Hepatic stellate cell (primary cell): Measurements from ENCODE around the gene GRB2.
"Not testable (repeated sequence)": the region's sequence is repeated elsewhere in the genome, so short reads cannot be mapped to it uniquely, and the experiment has no call there.

Source experiments
- DNase-seq: peaks from one replicate; pipeline ENCODE4 v3.0.0; 2011; ENCODE audit warnings: low spot score

GRB2 gene

GRCh38 chr17:75350706-75351105 lies 54.8 kb downstream of the GRB2 start:
- DNase-seq: no peak

DNA sequence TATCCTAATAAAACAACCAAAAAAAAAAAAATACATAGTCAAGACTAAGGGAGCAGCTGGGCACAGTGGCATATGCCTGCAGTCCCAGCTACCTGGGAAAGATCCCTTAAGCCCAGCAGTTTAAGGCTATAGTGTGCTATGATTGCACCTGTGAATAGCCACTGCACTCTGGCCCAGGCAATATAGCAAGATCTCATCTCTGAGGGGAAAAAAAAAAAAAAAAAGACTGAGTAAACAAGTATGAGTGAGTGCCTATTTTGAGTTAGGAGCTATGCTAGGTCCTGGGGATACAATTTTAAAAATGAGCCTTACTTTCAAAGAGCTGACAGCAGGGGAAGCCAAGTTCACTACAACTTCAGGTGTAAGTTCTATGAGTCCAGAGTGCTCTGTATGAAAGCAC lies 55.4 kb downstream of the GRB2 start:
- DNase-seq: no peak

DNA sequence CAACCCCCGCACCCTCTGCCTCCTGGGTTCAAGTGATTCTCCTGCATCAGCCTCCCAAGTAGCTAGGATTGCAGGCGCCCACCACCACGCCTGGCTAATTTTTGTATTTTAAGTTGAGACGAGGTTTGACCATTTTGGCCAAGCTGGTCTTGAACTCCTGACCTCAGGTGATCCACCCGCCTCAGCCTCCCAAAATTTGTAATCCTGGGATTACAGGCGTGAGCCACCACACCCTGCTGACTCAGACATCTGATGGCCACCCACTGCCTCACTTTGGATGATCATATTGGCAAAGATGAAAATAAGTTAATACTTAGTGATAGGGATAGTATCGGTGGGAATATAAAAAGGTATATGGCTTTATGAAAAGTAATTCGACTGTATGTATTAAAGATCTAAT lies 55.9 kb downstream of the GRB2 start:
- DNase-seq: no peak

GRCh38 chr17:75348386-75349012 lies 57.0 kb downstream of the GRB2 start:
- DNase-seq: no peak

DNA sequence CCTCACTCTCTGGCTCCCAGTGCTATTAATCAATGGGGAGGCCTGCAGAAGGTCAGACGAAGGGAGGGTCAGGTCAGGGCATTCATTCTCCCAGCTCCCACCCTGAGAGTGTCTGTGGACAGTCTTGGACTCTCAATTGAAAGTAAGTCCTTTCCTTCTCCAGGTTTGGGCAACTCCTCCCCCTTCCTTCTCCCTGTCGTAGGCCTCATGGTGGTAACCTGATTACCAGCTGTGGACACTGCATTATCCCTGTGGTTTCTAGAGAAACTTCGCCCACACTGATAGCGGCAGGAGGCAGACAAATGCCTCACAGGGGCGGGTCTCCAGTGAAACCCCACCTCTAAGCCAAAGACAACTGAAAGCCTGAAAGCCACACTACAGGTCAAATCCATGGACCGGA lies 58.6 kb downstream of the GRB2 start:
- no peak for DNase-seq

- not testable (repeated sequence) for DNase-seq
Measured at GRCh38 chr17:75346368-75346767, 59.1 kb downstream of the GRB2 start.

DNA sequence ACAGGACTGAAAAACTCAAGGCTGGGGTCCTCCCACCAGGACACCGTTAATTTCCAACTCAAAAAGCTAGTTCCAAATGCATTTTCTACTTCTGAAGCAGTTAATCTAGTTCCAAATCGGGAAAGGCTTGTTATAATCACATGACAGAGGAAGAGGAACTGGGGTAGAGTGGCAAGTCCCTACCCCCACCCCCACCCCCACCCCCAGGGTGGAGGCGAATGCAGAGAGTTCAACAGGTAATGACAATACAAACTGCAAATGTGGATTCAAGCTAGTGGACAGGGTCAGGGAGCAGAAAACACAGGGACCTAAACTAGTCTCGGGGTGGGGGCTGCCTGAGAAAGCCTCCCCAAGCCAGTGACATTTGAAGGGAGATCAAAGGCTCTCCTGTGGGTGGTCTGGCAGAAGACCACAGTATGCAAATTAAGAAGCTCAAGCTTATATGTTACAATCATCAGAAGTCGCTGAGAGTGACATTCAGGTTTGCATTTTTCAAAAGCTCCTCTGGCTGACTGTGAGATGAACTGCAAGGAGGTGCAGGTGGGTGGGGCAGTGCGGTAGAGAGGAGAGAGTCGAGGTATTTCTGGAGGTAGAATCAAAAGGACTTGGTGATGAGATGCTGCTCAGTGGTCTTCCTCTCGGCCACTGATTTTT lies 59.8 kb downstream of the GRB2 start:
- no peak for DNase-seq

DNA sequence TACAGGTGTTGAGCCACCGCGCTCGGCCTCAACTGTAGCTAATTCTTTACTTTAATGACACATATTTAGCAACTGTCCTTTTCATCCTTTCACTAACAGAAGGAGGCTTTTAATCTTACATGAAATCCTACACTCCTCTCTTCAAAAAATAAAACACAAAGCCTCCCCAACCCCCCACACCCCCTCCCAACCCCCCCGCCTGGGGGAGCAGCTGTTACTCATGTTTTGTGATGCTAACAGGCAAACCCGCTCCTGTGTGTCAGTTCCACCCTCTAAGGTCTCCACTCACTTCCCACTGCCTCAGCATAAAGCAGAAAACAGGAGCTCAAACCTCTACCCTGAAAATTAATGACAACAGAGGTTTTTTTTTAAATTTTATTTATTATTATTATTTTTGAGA lies 60.8 kb downstream of the GRB2 start:
- no peak for DNase-seq

DNA sequence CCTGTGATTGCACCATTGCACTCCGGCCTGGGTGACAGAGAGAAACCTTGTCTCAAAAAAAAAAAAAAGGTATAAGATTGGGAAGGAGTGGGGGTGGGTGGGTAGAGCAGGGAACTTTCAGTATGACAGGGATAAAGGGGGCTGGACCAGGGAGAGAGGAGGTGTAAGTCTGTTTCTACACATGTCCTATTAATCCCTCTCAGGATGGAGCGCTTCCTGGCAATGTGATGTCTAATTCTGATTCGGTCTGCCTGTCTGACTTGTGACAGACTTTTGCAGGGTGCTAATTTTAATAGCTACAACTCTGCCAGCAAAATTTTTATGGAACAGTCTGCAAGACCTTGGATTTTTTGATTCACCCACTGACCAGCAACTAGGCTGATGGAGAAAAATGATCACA lies 62.5 kb downstream of the GRB2 start:
- no peak for DNase-seq

DNA sequence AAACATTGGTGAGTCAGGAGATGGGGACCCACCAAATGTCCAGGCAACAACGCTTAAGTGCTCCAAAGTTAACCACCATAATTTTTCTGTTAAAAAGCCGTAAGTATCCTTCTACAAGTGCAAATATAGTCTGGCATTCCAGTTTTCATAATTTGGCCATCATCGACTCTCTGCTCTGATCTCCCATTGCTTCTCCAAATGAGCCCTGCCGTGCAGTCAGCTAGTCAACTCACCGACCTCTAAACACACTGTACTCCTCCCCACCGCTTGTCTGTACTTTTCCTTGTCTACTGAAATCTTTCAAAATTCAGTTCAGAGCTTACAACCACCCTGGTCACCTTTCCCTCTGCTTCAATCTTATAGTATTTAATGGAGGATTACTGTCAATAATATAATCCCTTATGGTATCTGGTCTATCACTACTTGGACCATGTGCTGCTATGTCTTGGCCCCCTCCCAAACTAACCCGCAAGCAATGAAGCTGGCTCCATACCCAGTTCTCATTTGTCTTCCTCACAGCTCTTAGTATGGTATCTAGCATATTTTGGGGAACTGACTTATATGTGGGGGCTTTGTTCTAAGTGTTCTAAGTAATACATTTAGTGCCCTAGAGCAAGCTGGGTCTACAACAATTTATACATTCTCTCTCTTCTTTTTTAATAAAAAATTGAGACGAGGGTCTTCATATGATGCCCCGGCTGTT lies 63.5 kb downstream of the GRB2 start:
- DNase-seq: no peak

DNA sequence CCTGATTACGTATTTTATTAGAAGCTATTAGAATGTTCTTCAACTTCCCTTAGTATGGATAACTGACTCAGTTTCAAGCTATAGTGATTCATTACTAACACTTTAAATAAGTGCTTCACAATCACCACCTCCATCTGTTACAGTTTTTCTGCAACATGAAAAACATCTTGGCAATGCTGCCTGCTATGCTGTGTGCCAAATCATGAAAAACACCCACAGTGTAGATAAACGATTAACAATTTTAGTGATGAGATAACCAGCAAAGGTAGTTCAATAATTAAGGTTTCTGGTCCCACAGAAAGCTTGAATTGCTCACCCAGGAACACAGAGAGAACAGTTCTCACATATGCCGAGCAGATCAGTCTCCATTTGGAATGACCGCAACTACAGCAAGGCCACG lies 64.8 kb downstream of the GRB2 start:
- no peak for DNase-seq

GRCh38 chr17:75339971-75340370 lies 65.5 kb downstream of the GRB2 start:
- DNase-seq: no peak

DNA sequence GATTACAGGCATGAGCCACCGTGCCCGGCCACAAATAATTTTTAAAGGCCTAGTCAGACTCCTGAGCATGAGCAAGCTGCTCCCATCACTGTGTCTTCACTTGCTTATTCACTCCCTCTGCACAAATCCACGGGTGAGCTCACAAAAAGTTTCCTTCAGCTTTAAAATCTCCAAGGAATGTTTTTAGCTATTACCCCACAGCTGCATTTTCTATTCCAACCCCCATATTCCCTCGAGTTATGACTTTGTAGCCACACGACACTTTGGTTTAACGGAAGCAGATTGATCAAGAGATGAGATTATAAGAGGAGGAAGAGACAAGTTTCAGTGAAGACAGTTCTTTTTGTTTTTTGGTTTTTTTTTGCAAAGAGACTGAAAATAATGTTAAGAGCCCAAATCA lies 67.1 kb downstream of the GRB2 start:
- DNase-seq: no peak

- DNase-seq: no peak
Measured at GRCh38 chr17:75335315-75335714, 70.2 kb downstream of the GRB2 start.

DNA sequence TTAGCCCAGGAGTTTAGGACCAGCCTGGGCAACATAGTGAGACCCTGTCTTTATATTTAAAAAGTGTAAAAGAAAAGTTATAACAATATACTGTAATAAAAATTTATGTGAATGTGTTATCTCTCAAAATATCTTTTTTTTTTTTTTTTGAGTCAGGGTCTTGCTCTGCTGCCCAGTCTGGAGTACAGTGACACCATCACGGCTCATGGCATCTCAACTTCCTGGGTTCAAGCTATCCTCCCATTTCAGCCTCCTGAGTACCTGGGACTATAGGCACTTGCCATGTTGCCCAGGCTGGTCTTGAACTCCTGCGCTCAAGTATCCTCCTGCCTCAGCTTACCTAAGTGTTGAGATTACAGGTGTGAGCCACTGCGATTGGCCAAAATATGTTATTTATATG lies 70.8 kb downstream of the GRB2 start:
- no peak for DNase-seq

GRCh38 chr17:75331671-75332070 lies 73.8 kb downstream of the GRB2 start:
- DNase-seq: no peak

GRCh38 chr17:75327757-75328156 lies 77.7 kb downstream of the GRB2 start:
- DNase-seq: no peak

DNA sequence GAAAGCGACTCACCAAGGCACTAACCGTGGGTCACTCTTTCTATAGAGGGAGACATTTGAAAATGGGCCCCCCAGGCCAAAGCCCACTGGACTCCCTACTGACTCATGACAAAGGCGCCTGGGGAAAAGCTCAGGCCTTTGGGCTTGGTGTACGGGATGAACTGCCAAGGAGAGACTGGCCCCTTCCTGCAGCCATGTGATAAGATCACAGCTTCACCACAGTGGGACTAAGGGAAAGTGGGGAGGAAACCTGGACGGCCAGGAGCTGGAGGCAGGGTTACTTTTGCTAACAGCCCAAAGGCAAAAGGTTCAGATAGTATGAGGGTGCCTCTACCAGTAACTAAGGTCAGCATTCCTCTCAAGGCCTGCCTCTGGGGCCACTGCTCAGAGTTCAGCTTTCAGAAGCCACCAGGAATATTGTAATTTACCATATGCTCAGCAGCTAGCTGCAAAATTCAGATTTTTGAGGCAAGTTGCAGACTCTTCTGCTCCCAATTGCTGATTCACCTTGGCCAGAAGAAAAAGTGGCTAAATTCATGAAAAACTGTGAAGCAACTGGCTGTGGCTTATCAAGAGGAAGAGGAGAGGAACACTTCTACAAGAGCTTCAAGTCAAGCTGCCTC lies 79.1 kb downstream of the GRB2 start:
- DNase-seq: no peak

DNA sequence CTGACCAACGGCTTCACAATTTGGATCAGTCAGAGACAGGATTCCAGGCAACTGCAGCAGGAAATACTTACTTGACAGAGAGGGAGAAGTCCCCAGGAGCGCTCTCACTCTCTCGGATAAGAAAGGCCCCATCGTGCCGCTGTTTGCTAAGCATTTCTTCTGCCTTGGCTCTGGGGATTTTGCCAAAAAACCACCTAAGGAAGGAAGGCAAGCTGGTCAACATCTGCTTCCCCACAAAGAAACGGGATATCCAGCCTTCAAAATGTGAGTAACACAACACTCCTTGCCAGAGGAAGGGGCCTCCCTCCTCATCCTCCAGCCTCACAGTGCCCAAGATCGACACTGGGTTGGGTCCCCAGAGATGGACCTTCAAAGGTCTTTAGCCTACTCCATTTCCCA lies 79.7 kb downstream of the GRB2 start:
- DNase-seq: no peak

DNA sequence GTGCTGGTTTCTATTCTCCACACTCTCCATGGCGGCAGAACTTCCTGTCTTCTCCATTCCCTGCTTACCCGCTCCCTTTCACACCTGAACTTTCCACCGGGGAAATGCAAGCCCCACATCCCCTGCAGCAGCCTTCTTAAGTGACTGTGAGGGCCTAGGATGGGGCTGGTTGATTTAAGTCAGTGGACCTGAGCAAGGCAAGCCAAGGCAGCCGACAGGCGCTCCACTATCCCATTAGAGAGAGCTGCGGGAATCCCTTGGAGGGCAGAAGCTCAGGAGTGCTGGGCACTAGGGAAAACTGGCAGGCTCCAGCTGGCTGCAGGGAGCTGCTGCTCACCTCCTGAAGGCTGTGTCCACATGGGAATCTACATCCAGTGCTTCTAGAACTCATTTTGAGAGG lies 80.1 kb downstream of the GRB2 start:
- no peak for DNase-seq

DNA sequence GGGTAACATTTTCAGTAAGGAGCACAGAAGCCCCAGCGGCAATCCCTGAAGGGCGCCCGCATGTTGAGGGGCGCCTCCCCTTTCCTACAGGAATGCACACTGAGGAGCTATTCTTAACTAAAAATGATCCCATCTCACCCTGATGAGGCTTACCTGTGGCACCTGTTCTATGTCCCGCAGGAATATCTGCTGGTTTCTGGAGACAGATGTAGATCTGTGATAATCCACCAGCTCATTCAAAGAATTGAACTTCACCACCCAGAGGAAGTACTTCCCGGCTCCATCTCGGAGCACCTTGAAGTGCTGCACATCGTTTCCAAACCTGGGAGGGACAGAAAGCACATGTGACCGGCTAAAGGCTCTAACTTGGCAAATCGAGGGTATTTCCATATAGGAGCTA lies 84.0 kb downstream of the GRB2 start:
- no peak for DNase-seq

DNA sequence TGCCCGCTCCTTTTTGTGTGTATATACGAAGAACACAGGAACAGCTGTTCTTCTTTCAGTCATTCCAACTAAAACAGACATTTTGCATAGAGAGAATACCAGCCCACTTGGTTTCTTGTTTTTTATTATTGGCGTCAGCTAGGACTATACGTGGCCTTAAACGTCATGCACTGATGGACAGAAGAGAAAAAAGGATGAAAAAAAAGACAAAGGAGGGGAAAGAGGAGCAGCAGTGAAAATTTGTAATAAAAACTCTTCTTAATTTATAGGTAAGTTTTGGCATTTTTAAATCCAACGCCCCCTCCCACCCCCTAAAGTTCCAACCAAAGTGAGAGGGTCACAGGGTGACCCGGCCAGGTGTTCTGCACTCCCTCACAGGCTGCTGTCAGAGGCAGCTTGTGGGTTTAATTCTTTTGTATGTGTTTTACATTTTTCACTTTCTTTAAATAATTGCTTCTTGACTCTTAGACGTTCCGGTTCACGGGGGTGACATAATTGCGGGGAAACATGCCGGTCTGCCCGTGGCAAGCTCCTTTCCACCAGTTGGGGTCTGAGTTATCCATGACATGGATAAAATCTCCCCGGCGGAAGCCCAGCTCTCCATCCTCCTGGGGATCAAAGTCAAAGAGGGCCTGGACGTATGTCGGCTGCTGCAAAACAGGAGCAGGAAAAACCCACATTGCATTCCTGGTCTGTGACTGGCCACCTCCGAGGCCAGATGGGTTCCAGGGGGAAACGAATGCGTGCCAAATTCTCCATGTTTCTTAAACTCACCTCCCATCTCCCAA lies 85.4 kb downstream of the GRB2 start:
- DNase-seq: no peak
